Measurements from ENCODE around the gene ZNF598. TPM values are rescaled to one million over a fixed set of nuclear protein-coding genes. Genes with fewer than 3 reads are reported as not detected.
A peak's percentile ranks its signal among the peaks of the same experiment; 100 is the strongest.

Gene ZNF598
- total RNA-seq, 1 donor from 2014 or later, result 46.1 TPM

DNA sequence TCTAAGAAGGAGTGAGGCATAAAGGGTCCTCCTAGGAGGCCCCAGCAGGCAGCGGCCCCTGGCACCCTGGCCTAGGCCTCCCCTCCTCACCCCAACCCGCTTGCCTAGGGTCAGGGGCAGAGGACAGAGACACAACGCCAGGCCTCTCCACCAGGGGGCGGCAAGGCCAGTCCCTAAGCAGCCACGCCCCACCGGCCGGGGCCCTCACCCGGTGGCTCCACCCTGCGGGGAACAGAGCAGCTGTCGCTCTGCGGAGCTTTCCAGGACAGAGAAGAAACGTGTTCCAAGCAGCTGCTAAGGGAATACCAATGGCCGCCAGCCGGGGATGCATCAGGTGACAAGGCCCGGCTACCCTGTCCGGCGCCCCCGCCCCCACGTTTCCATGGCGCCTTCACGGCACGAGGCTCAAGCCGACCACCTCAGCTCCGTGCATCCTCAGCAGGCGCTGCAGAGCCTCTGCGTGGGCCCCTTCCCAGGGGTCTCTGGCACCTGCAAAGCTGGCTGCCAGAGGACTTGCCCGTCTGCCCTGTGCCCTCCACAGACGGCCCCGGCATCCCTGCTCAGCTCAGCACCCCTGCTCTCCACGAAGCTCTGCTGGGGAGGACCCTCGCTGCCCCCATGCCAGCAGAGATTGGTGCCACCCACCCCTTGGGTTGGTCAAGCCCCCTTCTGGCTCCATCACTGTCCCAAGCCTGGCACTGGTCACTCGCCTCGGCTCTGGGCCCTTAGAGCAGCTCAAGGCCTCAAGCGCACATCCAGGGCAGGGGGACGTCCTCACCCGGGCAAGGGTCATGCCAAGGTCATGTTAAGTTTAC lies 5.6 kb downstream of the ZNF598 start:
- Mint-ChIP-seq H3K9me3 (no peaks in the 10 kb centered on the region), H3K36me3 (no peaks in the 10 kb centered on the region), H3K27me3 (no peaks in the 10 kb centered on the region), H3K27ac (no peak overlapping the region), H3K4me1 (ENCODE audit: unreplicated experiment) (peaks cover 8% of the 10 kb centered on the region), H3K4me3 (no peak overlapping the region)
- TF ChIP-seq, protein P1, sequence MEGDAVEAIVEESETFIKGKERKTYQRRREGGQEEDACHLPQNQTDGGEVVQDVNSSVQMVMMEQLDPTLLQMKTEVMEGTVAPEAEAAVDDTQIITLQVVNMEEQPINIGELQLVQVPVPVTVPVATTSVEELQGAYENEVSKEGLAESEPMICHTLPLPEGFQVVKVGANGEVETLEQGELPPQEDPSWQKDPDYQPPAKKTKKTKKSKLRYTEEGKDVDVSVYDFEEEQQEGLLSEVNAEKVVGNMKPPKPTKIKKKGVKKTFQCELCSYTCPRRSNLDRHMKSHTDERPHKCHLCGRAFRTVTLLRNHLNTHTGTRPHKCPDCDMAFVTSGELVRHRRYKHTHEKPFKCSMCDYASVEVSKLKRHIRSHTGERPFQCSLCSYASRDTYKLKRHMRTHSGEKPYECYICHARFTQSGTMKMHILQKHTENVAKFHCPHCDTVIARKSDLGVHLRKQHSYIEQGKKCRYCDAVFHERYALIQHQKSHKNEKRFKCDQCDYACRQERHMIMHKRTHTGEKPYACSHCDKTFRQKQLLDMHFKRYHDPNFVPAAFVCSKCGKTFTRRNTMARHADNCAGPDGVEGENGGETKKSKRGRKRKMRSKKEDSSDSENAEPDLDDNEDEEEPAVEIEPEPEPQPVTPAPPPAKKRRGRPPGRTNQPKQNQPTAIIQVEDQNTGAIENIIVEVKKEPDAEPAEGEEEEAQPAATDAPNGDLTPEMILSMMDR (conservative IDR thresholded peaks at IDR 0.05), result peak; percentile 97
- DNase-seq (ENCODE audit: extremely low spot score, unreplicated experiment), result peak; percentile 93

DNA sequence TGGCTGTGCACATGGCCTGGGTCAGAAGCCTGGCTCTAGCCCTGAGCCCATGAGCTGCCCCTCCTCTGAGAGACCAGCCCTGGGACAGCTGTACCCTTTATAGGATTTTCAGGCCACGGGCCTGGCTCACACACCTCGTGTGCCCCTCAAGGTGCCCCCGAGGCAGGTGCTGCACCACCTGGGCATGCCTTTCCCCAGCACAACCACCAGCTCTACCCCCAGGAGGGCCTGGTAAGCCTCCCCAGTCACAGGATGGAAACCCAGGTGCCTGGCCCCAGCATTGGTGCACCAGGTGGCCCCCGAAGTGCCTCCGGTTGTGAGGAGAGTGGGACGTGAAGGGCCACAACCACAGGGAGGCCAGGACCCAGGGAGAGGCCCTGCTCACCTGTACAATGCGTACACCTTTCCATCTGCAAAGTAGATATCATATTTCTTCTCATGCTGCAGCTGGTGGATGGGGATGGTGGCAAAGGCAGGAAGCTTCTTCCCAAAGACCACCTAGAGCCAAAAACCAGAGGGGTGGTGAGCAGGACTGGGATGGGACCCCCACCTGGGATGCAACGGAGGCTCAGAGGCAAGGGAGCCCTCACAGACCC lies 6.3 kb downstream of the ZNF598 start:
- H3K27ac Mint-ChIP-seq, result no peak overlapping the region
- H3K27me3 Mint-ChIP-seq, result no peaks in the 10 kb centered on the region
- peaks cover 2% of the 10 kb centered on the region for H3K4me1 Mint-ChIP-seq (ENCODE audit: unreplicated experiment)
- H3K4me3 Mint-ChIP-seq, result no peak overlapping the region
- H3K36me3 Mint-ChIP-seq, result no peaks in the 10 kb centered on the region
- DNase-seq (ENCODE audit: extremely low spot score, unreplicated experiment), result no peak
- H3K9me3 Mint-ChIP-seq, result no peaks in the 10 kb centered on the region
- TF ChIP-seq, protein P1 (conservative IDR thresholded peaks at IDR 0.05), result no peak

DNA sequence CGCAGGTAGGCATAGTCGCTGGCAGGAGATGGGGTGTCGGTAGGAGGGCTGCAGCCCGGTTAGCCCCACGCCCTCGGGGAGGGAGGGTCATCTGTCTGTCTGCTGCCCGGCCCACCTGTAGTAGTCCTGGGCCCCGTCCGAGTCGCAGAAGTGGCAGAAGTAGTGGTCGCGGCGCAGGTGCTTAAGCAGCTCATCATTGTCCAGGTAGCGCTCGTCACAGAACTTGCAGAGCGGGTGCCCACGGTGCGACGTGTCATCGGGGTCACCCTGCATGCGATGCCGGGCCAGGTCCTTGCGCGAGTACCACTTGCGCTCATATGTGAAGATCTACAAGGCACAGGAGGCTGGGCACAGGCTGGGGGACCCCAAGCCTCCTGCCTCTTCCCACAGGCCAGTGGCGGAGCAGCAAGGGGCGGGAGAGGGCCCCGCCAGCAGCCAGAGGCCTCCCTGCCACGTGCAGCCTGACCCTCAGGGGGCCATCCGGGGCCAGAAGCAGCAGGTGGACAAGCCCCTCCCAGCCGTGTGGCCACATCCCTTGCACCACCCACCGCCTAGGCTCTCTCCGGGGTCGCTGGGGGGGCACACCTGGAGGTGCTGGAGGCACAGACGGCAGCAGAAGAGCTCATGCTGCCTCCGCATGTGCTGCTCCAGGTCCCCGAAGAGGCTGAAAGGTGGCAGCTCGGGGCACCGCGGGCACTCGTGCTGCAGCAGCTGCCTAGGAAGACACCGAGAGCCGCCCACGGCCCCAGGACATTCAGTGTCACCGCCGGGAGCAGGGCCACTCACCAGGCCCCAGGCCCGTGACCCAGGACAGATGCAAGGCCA lies 7.0 kb downstream of the ZNF598 start:
- TF ChIP-seq, protein P1 (conservative IDR thresholded peaks at IDR 0.05), result no peak
- Mint-ChIP-seq H3K36me3 (no peaks in the 10 kb centered on the region), H3K9me3 (no peaks in the 10 kb centered on the region), H3K27ac (no peak overlapping the region), H3K4me3 (no peak overlapping the region), H3K27me3 (no peaks in the 10 kb centered on the region), H3K4me1 (ENCODE audit: unreplicated experiment) (no peaks in the 10 kb centered on the region)
- DNase-seq (ENCODE audit: extremely low spot score, unreplicated experiment), result no peak

- no peaks in the 10 kb centered on the region for H3K4me1 Mint-ChIP-seq (ENCODE audit: unreplicated experiment)
- TF ChIP-seq, protein P1 (conservative IDR thresholded peaks at IDR 0.05), result no peak
- H3K9me3 Mint-ChIP-seq, result no peaks in the 10 kb centered on the region
- H3K27me3 Mint-ChIP-seq, result no peaks in the 10 kb centered on the region
- no peak overlapping the region for H3K27ac Mint-ChIP-seq
- no peak overlapping the region for H3K4me3 Mint-ChIP-seq
- H3K36me3 Mint-ChIP-seq, result peaks cover 3% of the 10 kb centered on the region
- no peak for DNase-seq (ENCODE audit: extremely low spot score, unreplicated experiment)
Observed at GRCh38 chr16:2001456-2002355, 7.9 kb downstream of the ZNF598 start.

- Mint-ChIP-seq H3K4me1 (ENCODE audit: unreplicated experiment) (no peaks in the 10 kb centered on the region), H3K36me3 (peaks cover 3% of the 10 kb centered on the region), H3K27ac (no peak overlapping the region), H3K9me3 (no peaks in the 10 kb centered on the region), H3K4me3 (no peak overlapping the region), H3K27me3 (no peaks in the 10 kb centered on the region)
- TF ChIP-seq, protein P1 (conservative IDR thresholded peaks at IDR 0.05), result no peak
- DNase-seq (ENCODE audit: extremely low spot score, unreplicated experiment), result no peak
Observed at GRCh38 chr16:2001035-2001434, 8.6 kb downstream of the ZNF598 start.
